ENCODE data around the gene MRPL47. TPM values are rescaled to one million over a fixed set of nuclear protein-coding genes. Genes with fewer than 3 reads are reported as not detected.
A peak's percentile ranks its signal among the peaks of the same experiment; 100 is the strongest.

MRPL47 gene
- total and polyA plus RNA-seq, 2 experiments from 2014 or later = 18.6 to 66.0 TPM

DNA sequence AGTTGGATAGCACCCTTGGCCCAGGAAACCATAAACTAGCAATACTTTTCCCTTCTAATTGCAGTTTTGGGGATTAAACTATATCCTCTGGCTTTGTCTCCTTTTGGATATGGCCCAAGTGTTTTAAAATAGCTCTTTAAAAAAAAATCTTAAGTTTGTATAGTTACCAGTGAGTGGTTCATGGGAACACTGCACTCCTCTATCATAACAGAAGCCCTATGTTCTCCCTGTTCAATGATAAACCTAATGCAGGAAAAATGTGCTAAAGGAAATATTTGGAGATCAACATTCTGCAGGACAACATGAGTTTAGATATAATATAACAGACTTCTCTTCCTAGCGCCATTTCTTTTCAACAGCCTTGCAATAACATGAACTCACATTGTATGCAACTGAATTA is 13.1 kb downstream of the MRPL47 start:
- no peak overlapping the region for H2AFZ ChIP-seq
- TF ChIP-seq EZH2 (IDR thresholded peaks at IDR 0.05; ENCODE audit: insufficient read depth, poor library complexity, severe bottlenecking) (no peak), EZH2phosphoT487 (IDR thresholded peaks at IDR 0.05; ENCODE audit: insufficient read depth, low read depth) (no peak)
- H3K9me2 ChIP-seq (ENCODE audit: insufficient read depth) = no peaks in the 10 kb centered on the region
- in situ Hi-C loops (cut with MboI) = no loop called here
- H3K4me3 ChIP-seq = no peak overlapping the region
- H4K20me1 ChIP-seq (ENCODE audit: insufficient read depth) = no peaks in the 10 kb centered on the region
- no peaks in the 10 kb centered on the region for H3K9me3 ChIP-seq (ENCODE audit: low read depth)
- H3K27ac ChIP-seq = no peak overlapping the region
- no peak for DNase-seq
- peaks cover 19% of the 10 kb centered on the region for H3F3A ChIP-seq (ENCODE audit: insufficient read depth)
- no peaks in the 10 kb centered on the region for H3K4me1 ChIP-seq (ENCODE audit: insufficient read depth)
- no peak overlapping the region for H3K9ac ChIP-seq
- H3K36me3 ChIP-seq (ENCODE audit: low read depth) = peaks cover 80% of the 10 kb centered on the region
- H3K4me2 ChIP-seq (ENCODE audit: unreplicated experiment) = no peak overlapping the region
- WGBS, 2 experiments (ENCODE audit: low coverage in 1 of 2, low lambda C conversion rate in 2 of 2, missing lambda C conversion rate in 2 of 2) = 98 to 100% methylated on average over 1 of the region's 1 CpG
- peaks cover 15% of the 10 kb centered on the region for H3K79me2 ChIP-seq (ENCODE audit: insufficient read depth)
- H3K27me3 ChIP-seq (replicated peaks; ENCODE audit: insufficient read depth) = no peaks in the 10 kb centered on the region

- no peak for DNase-seq
- peaks cover 80% of the 10 kb centered on the region for H3K36me3 ChIP-seq (ENCODE audit: low read depth)
- H3K27ac ChIP-seq = no peak overlapping the region
- WGBS, 2 experiments (ENCODE audit: low coverage in 1 of 2, low lambda C conversion rate in 2 of 2, missing lambda C conversion rate in 2 of 2) = 84 to 87% methylated on average over 2 of the region's 2 CpGs
- H3K4me1 ChIP-seq (ENCODE audit: insufficient read depth) = no peaks in the 10 kb centered on the region
- H4K20me1 ChIP-seq (ENCODE audit: insufficient read depth) = no peaks in the 10 kb centered on the region
- no peaks in the 10 kb centered on the region for H3K9me3 ChIP-seq (ENCODE audit: low read depth)
- H3K9me2 ChIP-seq (ENCODE audit: insufficient read depth) = no peaks in the 10 kb centered on the region
- no peak overlapping the region for H3K4me2 ChIP-seq (ENCODE audit: unreplicated experiment)
- H3F3A ChIP-seq (ENCODE audit: insufficient read depth) = peaks cover 19% of the 10 kb centered on the region
- H2AFZ ChIP-seq = no peak overlapping the region
- TF ChIP-seq EZH2phosphoT487 (IDR thresholded peaks at IDR 0.05; ENCODE audit: insufficient read depth, low read depth) (no peak), EZH2 (IDR thresholded peaks at IDR 0.05; ENCODE audit: insufficient read depth, poor library complexity, severe bottlenecking) (no peak)
- H3K9ac ChIP-seq = no peak overlapping the region
- no peaks in the 10 kb centered on the region for H3K27me3 ChIP-seq (replicated peaks; ENCODE audit: insufficient read depth)
- no peak overlapping the region for H3K4me3 ChIP-seq
- in situ Hi-C loops (cut with MboI) = no loop called here
- H3K79me2 ChIP-seq (ENCODE audit: insufficient read depth) = peaks cover 9% of the 10 kb centered on the region
These were observed 13.8 kb downstream of the MRPL47 start for GRCh38 chr3:179590669-179591068.

DNA sequence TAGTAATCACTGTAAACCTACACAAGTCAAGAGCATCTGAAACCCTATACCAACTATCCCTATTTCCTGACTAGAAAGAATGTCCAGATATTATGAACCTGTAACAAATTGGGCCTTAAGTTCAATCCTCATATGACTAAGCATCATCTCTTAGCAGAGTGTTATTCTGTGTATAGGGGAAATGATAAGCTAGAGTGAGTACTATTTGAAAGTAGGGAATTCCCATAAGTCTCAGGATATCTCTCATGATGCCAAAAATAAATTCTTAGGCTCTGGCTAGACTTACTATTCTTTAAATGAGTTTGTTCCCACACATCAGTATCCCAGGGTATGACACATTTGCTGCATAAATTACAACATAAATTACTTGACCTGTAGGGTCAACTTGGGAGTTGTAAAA is 15.3 kb downstream of the MRPL47 start:
- no peak overlapping the region for H3K9ac ChIP-seq
- in situ Hi-C loops (cut with MboI) = no loop called here
- no peaks in the 10 kb centered on the region for H3K4me1 ChIP-seq (ENCODE audit: insufficient read depth)
- H3K79me2 ChIP-seq (ENCODE audit: insufficient read depth) = no peaks in the 10 kb centered on the region
- H3F3A ChIP-seq (ENCODE audit: insufficient read depth) = peaks cover 19% of the 10 kb centered on the region
- H4K20me1 ChIP-seq (ENCODE audit: insufficient read depth) = no peaks in the 10 kb centered on the region
- no peak overlapping the region for H3K4me3 ChIP-seq
- DNase-seq = peak; percentile 23
- H3K4me2 ChIP-seq (ENCODE audit: unreplicated experiment) = no peak overlapping the region
- H3K9me2 ChIP-seq (ENCODE audit: insufficient read depth) = no peaks in the 10 kb centered on the region
- no peak overlapping the region for H3K27ac ChIP-seq
- TF ChIP-seq EZH2 (IDR thresholded peaks at IDR 0.05; ENCODE audit: insufficient read depth, poor library complexity, severe bottlenecking) (no peak), EZH2phosphoT487 (IDR thresholded peaks at IDR 0.05; ENCODE audit: insufficient read depth, low read depth) (no peak)
- no peaks in the 10 kb centered on the region for H3K27me3 ChIP-seq (replicated peaks; ENCODE audit: insufficient read depth)
- no peaks in the 10 kb centered on the region for H3K9me3 ChIP-seq (ENCODE audit: low read depth)
- peaks cover 80% of the 10 kb centered on the region for H3K36me3 ChIP-seq (ENCODE audit: low read depth)
- no peak overlapping the region for H2AFZ ChIP-seq

DNA sequence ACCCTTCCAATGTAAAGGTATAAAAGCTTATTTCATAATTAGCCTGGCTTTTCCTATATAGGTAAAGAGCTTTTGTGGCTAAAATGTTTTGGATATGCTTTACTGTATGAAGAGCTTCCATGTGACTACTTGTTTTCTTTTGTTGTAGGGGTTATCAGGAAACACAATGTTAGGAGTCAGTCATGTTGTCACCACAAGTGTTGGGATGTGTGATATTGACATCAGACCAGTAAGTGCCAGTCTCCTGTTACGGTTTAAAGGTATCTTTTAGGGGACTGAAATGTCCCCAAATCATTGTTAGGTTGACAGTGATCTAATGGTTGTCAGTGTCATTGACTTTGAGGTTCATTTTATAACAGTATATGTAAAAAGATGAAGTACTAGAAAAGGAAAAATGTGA is 23.4 kb downstream of the MRPL47 start:
- no peak overlapping the region for H2AFZ ChIP-seq
- no peaks in the 10 kb centered on the region for H4K20me1 ChIP-seq (ENCODE audit: insufficient read depth)
- H3K9me2 ChIP-seq (ENCODE audit: insufficient read depth) = no peaks in the 10 kb centered on the region
- no peak for DNase-seq
- no peak overlapping the region for H3K4me2 ChIP-seq (ENCODE audit: unreplicated experiment)
- peaks cover 13% of the 10 kb centered on the region; the same call in 1 of the 2 replicates for H3F3A ChIP-seq (ENCODE audit: insufficient read depth)
- WGBS, 2 experiments (ENCODE audit: low coverage in 1 of 2, low lambda C conversion rate in 2 of 2, missing lambda C conversion rate in 2 of 2) = 96 to 97% methylated on average over 1 of the region's 1 CpG
- H3K36me3 ChIP-seq (ENCODE audit: low read depth) = peaks cover 35% of the 10 kb centered on the region
- H3K27ac ChIP-seq = no peak overlapping the region
- no peak overlapping the region for H3K9ac ChIP-seq
- H3K4me3 ChIP-seq = no peak overlapping the region
- no peaks in the 10 kb centered on the region for H3K79me2 ChIP-seq (ENCODE audit: insufficient read depth)
- TF ChIP-seq EZH2phosphoT487 (IDR thresholded peaks at IDR 0.05; ENCODE audit: insufficient read depth, low read depth) (no peak), EZH2 (IDR thresholded peaks at IDR 0.05; ENCODE audit: insufficient read depth, poor library complexity, severe bottlenecking) (no peak)
- H3K4me1 ChIP-seq (ENCODE audit: insufficient read depth) = no peaks in the 10 kb centered on the region
- H3K27me3 ChIP-seq (replicated peaks; ENCODE audit: insufficient read depth) = no peaks in the 10 kb centered on the region
- in situ Hi-C loops (cut with MboI) = no loop called here
- H3K9me3 ChIP-seq (ENCODE audit: low read depth) = no peaks in the 10 kb centered on the region

DNA sequence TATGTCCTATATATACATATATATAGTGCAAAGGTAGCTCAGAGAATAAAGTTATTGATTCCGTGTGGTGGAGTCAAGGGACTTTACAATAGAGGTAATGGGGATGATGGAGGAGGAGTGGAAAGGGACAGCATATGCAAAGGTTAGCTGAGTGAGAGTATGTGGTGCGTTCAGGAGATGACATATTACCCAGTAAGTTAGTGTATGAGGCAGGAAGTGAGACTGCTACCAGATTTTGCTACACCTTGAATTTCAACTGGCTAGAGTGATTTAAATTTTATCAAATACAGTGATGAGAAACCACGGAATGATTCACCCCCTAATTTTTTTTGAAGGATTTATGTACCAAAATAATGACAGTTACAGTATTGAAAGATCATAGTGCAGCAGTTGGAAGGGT is 38.9 kb downstream of the MRPL47 start:
- DNase-seq = no peak
- Histone ChIP-seq H2AFZ (no peak overlapping the region), H3K4me2 (ENCODE audit: unreplicated experiment) (no peak overlapping the region), H3K4me3 (no peak overlapping the region), H3F3A (ENCODE audit: insufficient read depth) (no peaks in the 10 kb centered on the region), H3K9me2 (ENCODE audit: insufficient read depth) (no peaks in the 10 kb centered on the region), H3K27ac (no peak overlapping the region), H3K9me3 (ENCODE audit: low read depth) (no peaks in the 10 kb centered on the region), H3K27me3 (replicated peaks; ENCODE audit: insufficient read depth) (no peaks in the 10 kb centered on the region), H3K4me1 (ENCODE audit: insufficient read depth) (peaks cover 8% of the 10 kb centered on the region), H4K20me1 (ENCODE audit: insufficient read depth) (no peaks in the 10 kb centered on the region), H3K79me2 (ENCODE audit: insufficient read depth) (peaks cover 69% of the 10 kb centered on the region), H3K9ac (no peak overlapping the region), H3K36me3 (ENCODE audit: low read depth) (0 out of 2 replicates have a peak, but pooled peaks cover 9% of the 10 kb centered on the region)
- WGBS, 2 experiments (ENCODE audit: low coverage in 1 of 2, low lambda C conversion rate in 2 of 2, missing lambda C conversion rate in 2 of 2) = 70 to 75% methylated on average over 3 of the region's 3 CpGs
- TF ChIP-seq EZH2 (IDR thresholded peaks at IDR 0.05; ENCODE audit: insufficient read depth, poor library complexity, severe bottlenecking) = no peak
- no peak for TF ChIP-seq EZH2phosphoT487 (IDR thresholded peaks at IDR 0.05; ENCODE audit: insufficient read depth, low read depth)
- in situ Hi-C loops (cut with MboI) = loop anchor here (25.0 kb wide), 1 partner anchor 528 kb away; no protein-coding TSS in a partner anchor
